Endothelial cell of umbilical vein (primary cell): ENCODE data around the gene OR6K6. TPM values are rescaled to one million over a fixed set of nuclear protein-coding genes. Genes with fewer than 3 reads are reported as not detected.

Experiments used
- Bru-seq: library from RNA; stranded (reverse); fragments of 400-500 nt; gene quantifications from one replicate; lab custom pipeline; 2021; lab: Mats Ljungman, UMichigan
- BruChase-seq, 2 experiments: library from RNA; stranded (reverse); fragments of 400-500 nt; gene quantifications; one replicate each; lab custom pipeline; 2021; lab: Mats Ljungman, UMichigan
- BruUV-seq: library from RNA; stranded (reverse); fragments of 400-500 nt; replicated peaks from 2 replicates; lab custom pipeline; 2021; lab: Mats Ljungman, UMichigan
- CTCF ChIA-PET: fragments of 300-600, 350-600 bp; sonication (Branson Sonifier 250); formaldehyde crosslinking; loops from one replicate; lab custom pipeline; 2021; ENCODE audit warnings: antibody characterized with exemption, inconsistent platforms; lab: Charles Lee
- POLR2A ChIA-PET: fragments of 300-600, 350-600 bp; sonication (Branson Sonifier 250); formaldehyde crosslinking; loops from one replicate; lab custom pipeline; 2021; ENCODE audit warnings: antibody characterized with exemption, inconsistent platforms; lab: Charles Lee
- DNase-seq: peaks from one replicate; pipeline ENCODE4 v3.0.0-alpha.2; 2011; ENCODE audit warnings: low read depth, low spot score
- FAIRE-seq: peaks from 2 replicates; lab custom pipeline; 2011; peaks lifted over from hg19 to GRCh38; lab: Jason Lieb, UNC
- H2AFZ ChIP-seq: 2 replicates; pipeline ENCODE4 v1.6.0; 2012; ENCODE audit warnings: low read depth, low read length, control low read depth, inconsistent platforms
- H3K27ac ChIP-seq: 2 replicates; pipeline ENCODE4 v1.5.1; 2011; ENCODE audit warnings: low read depth, mild to moderate bottlenecking, control low read depth, low read length, moderate library complexity; ENCODE audit not compliant: insufficient read depth
- H3K27me3 ChIP-seq, 2 experiments: 2 replicates each; pipeline versions ENCODE4 v1.6.0 to v1.6.1; 2011; ENCODE audit warnings: low read length in 2 of 2, mixed read lengths in 1 of 2; ENCODE audit not compliant: control insufficient read depth in 2 of 2, insufficient read depth in 2 of 2
- H3K36me3 ChIP-seq, 2 experiments: 2 replicates in 1 of 2; 3 replicates in 1 of 2; pipeline ENCODE4 v1.5.1; 2011; ENCODE audit warnings: low read length in 2 of 2, mild to moderate bottlenecking in 1 of 2, moderate library complexity in 1 of 2; ENCODE audit not compliant: control insufficient read depth in 2 of 2, insufficient read depth in 2 of 2; ENCODE audit errors: extremely low read depth in 1 of 2
- H3K4me1 ChIP-seq: 3 replicates; pipeline ENCODE4 v1.5.1; 2011; ENCODE audit warnings: mild to moderate bottlenecking, low read length; ENCODE audit not compliant: control insufficient read depth, insufficient read depth; ENCODE audit errors: extremely low read depth
- H3K4me2 ChIP-seq: 2 replicates; pipeline ENCODE4 v1.6.1; 2011; ENCODE audit warnings: low read length, control low read depth, mixed read lengths; ENCODE audit not compliant: insufficient read depth
- H3K4me3 ChIP-seq, 3 experiments: fragments of 200-600 bp in 1 of 3; sonication (generic), shearing (Covaris generic) in 1 of 3; replicated peaks in 1 of 3; 2 replicates each; pipeline ENCODE4 v1.5.1; 2011 to 2016; ENCODE audit warnings: control low read depth in 3 of 3, low read length in 3 of 3, mild to moderate bottlenecking in 2 of 3, inconsistent platforms in 1 of 3, low read depth in 1 of 3, moderate library complexity in 1 of 3; ENCODE audit not compliant: insufficient read depth in 1 of 3
- H3K79me2 ChIP-seq: 2 replicates; pipeline ENCODE4 v1.6.0; 2012; ENCODE audit warnings: low read length, inconsistent platforms; ENCODE audit not compliant: control insufficient read depth, insufficient read depth
- H3K9ac ChIP-seq: replicated peaks from 2 replicates; pipeline ENCODE3; 2011; ENCODE audit warnings: low read length, control low read depth; ENCODE audit not compliant: insufficient read depth; ENCODE audit errors: extremely low read depth
- H3K9me1 ChIP-seq: replicated peaks from 3 replicates; pipeline ENCODE4 v1.6.0; 2011; ENCODE audit warnings: mild to moderate bottlenecking, low read length; ENCODE audit not compliant: control insufficient read depth, insufficient read depth; ENCODE audit errors: extremely low read depth
- H3K9me3 ChIP-seq: replicated peaks from 2 replicates; pipeline ENCODE4 v1.5.1; 2012; ENCODE audit warnings: low read length, inconsistent platforms; ENCODE audit not compliant: control insufficient read depth, insufficient read depth
- H4K20me1 ChIP-seq: replicated peaks from 2 replicates; pipeline ENCODE3; 2011; ENCODE audit warnings: mild to moderate bottlenecking, low read length; ENCODE audit not compliant: control insufficient read depth, insufficient read depth; ENCODE audit errors: extremely low read depth
- CTCF ChIP-seq, 2 donors: IDR thresholded peaks; 1 replicate in 1 of 2; 2 replicates in 1 of 2; pipeline ENCODE4 v1.5.1; 2011; ENCODE audit warnings: low read length in 2 of 2, mild to moderate bottlenecking in 2 of 2, moderate library complexity in 2 of 2, control low read depth in 1 of 2, inconsistent platforms in 1 of 2, low read depth in 1 of 2; ENCODE audit not compliant: insufficient read depth in 1 of 2; ENCODE audit errors: extremely low read depth in 1 of 2
- EZH2 ChIP-seq: IDR thresholded peaks from 2 replicates; pipeline ENCODE4 v1.6.1; 2012; ENCODE audit warnings: borderline replicate concordance, low read depth, mild to moderate bottlenecking, moderate library complexity, low read length, inconsistent platforms; ENCODE audit not compliant: severe bottlenecking
- FOS ChIP-seq: IDR thresholded peaks from 2 replicates; pipeline ENCODE4 v1.6.1; 2011; ENCODE audit warnings: mild to moderate bottlenecking, low read length, moderate library complexity, borderline replicate concordance; ENCODE audit not compliant: insufficient read depth
- GATA2 ChIP-seq: IDR thresholded peaks from 2 replicates; pipeline ENCODE4 v1.7.0; 2011; ENCODE audit warnings: low read depth, mild to moderate bottlenecking, moderate library complexity, mixed read lengths, low read length; ENCODE audit not compliant: insufficient read length, insufficient read depth
- JUN ChIP-seq: IDR thresholded peaks from 2 replicates; pipeline ENCODE4 v1.6.1; 2011; ENCODE audit warnings: borderline replicate concordance, low read depth; ENCODE audit not compliant: insufficient read length, insufficient read depth
- MAX ChIP-seq: IDR thresholded peaks from 2 replicates; pipeline ENCODE4 v1.6.1; 2011; ENCODE audit not compliant: insufficient read depth, insufficient read length
- MYC ChIP-seq: IDR thresholded peaks from one replicate; pipeline ENCODE4 v1.6.1; 2011; ENCODE audit warnings: mild to moderate bottlenecking, low read depth, low read length
- POLR2A ChIP-seq: IDR thresholded peaks from 2 replicates; pipeline ENCODE4 v1.6.1; 2012; ENCODE audit warnings: low read depth, mild to moderate bottlenecking, control low read depth, low read length
- POLR2AphosphoS5 ChIP-seq: IDR thresholded peaks from 2 replicates; pipeline ENCODE4 v1.6.1; 2012; ENCODE audit warnings: low read depth, mild to moderate bottlenecking, control low read depth, low read length, moderate library complexity; ENCODE audit not compliant: insufficient read depth
- dilution Hi-C: fragments of 300-500 bp; cut with MboI; formaldehyde crosslinking; loops from one replicate; pipeline ENCODE4 v1.15.0; 2019; ENCODE audit warnings: low sequenced_read_pairs; ENCODE audit not compliant: extremely low pct_ligation_motif_present
- intact Hi-C: fragments of 100-400 bp; cut with micrococcal nuclease; formaldehyde crosslinking; loops from one replicate; pipeline ENCODE4 v1.10.0; 2022
- long read RNA-seq: library from polyadenylated mRNA; stranded (forward); transcript quantifications from one replicate; pipeline ENCODE4 v2.0.0, GENCODE V29; 2021
- polyA minus RNA-seq, 3 experiments: library from RNA; depleted of rRNA, polyadenylated mRNA; stranded (reverse); fragments of >200 nt; gene quantifications; 1 replicate in 1 of 3; 2 replicates in 2 of 3; pipeline ENCODE4 v1.2.3, GENCODE V29; 2011
- polyA plus RNA-seq, 4 experiments: library from polyadenylated mRNA; depleted of rRNA in 3 of 4; stranded (reverse) in 3 of 4; unstranded in 1 of 4; fragments of >200 nt; gene quantifications; 2 replicates each; pipeline versions ENCODE4 v1.2.1 to v1.2.3, GENCODE V29; 2011 to 2012; ENCODE audit warnings: missing spikeins in 1 of 4
- total RNA-seq: library from RNA; stranded (reverse); gene quantifications from 2 replicates; pipeline ENCODE4 v1.2.3, GENCODE V29; 2021

The OR6K6 gene
- total RNA-seq = not detected in 2 replicates
- not detected in 2 replicates for polyA plus RNA-seq
- polyA plus RNA-seq (2011; cell fraction: cytosol; rRNA removed) = not detected in 2 replicates
- not detected in 2 replicates for polyA plus RNA-seq (2011; cell fraction: nucleus; rRNA removed)
- not detected in 2 replicates for polyA plus RNA-seq (2012)
- polyA minus RNA-seq = not detected in 2 replicates
- not detected for polyA minus RNA-seq (2011; cell fraction: cytosol; rRNA and poly(A)+ RNA removed)
- polyA minus RNA-seq (2011; cell fraction: nucleus; rRNA and poly(A)+ RNA removed) = not detected in 2 replicates
- Bru-seq, nascent RNA = not detected
- not detected for BruChase-seq, experiment 1, labeled RNA remaining after a 6-hour chase
- BruChase-seq, experiment 2, labeled RNA remaining after a 2-hour chase = not detected
- long read RNA-seq = 0 reads

- dilution Hi-C loops = no loop called here
- intact Hi-C loops = no loop called here
- FAIRE-seq (no peak), DNase-seq (no peak)
- BruUV-seq = no TSS peak
- no peak within 1 kb of the TSS for H2AFZ ChIP-seq
- H3K27ac ChIP-seq = no peak within 1 kb of the TSS
- POLR2A ChIA-PET = no interaction called here
- H3K4me3 ChIP-seq = no peak within 1 kb of the TSS
- no peaks in the 10 kb centered on the region for H3K79me2 ChIP-seq
- H3K27me3 ChIP-seq = no peaks in the 10 kb centered on the region
- CTCF ChIA-PET = no interaction called here
- no peaks in the 10 kb centered on the region for H3K36me3 ChIP-seq
- no peak within 1 kb of the TSS for H3K4me2 ChIP-seq
- TF ChIP-seq FOS = no peak
- TF ChIP-seq MAX = no peak
- no peak for TF ChIP-seq POLR2A
- no peak for TF ChIP-seq EZH2
- no peak for TF ChIP-seq MYC
- TF ChIP-seq CTCF (IDR thresholded peaks at IDR 0.05; ENCODE audit: extremely low read depth in 1 of 2, insufficient read depth in 1 of 2, low read depth in 1 of 2, low read length in 2 of 2) = no peak
- no peak for TF ChIP-seq POLR2AphosphoS5
- no peak for TF ChIP-seq JUN
- no peak for TF ChIP-seq GATA2
- H3K4me1 ChIP-seq = no peaks in the 10 kb centered on the region
- H3K9ac ChIP-seq = no peak within 1 kb of the TSS
- no peaks in the 10 kb centered on the region for H3K9me3 ChIP-seq
- H3K9me1 ChIP-seq = no peaks in the 10 kb centered on the region
- H4K20me1 ChIP-seq = no peaks in the 10 kb centered on the region
Measured at GRCh38 chr1:158754420-158754819, at the start of gene OR6K6. Gene OR6K6, plus strand, starts transcription at chr1:158754720. Its CDS starts 168 bp downstream, at chr1:158754888.
